IMR-90 (cell line): Measurements from ENCODE around the gene NT5C1B.

Experiments
- CEBPB ChIP-seq: IDR thresholded peaks from 2 replicates; pipeline ENCODE4 v1.6.1; 2012; ENCODE audit warnings: low read depth, low read length, improper control_type of control experiment
- CTCF ChIP-seq: conservative IDR thresholded peaks from 2 replicates; pipeline ENCODE4 v1.5.1; 2012; ENCODE audit warnings: mild to moderate bottlenecking, low read depth, low read length, improper control_type of control experiment
- MAFK ChIP-seq: IDR thresholded peaks from 2 replicates; pipeline ENCODE4 v1.6.1; 2012; ENCODE audit warnings: low read depth, low read length, improper control_type of control experiment
- POLR2A ChIP-seq: IDR thresholded peaks from 2 replicates; pipeline ENCODE4 v1.6.1; 2012; ENCODE audit warnings: mild to moderate bottlenecking, low read depth, low read length
- USF2 ChIP-seq: fragments of 150-350 bp; IDR thresholded peaks from 2 replicates; pipeline ENCODE4 v1.6.1; 2017; ENCODE audit warnings: mild to moderate bottlenecking, antibody characterized with exemption, low read length, low read depth

- TF ChIP-seq CEBPB (no peak), CTCF (no peak), MAFK (no peak), USF2 (no peak), POLR2A (no peak)
These were observed 74.6 kb downstream of the NT5C1B start for GRCh38 chr2:18514526-18515461.
